ENCODE data around the gene DDX10. TPM values are rescaled to one million over a fixed set of nuclear protein-coding genes. Genes with fewer than 3 reads are reported as not detected.

Gene DDX10
- total RNA-seq, 2 experiments from 2014 or later: 15.0 to 15.4 TPM

- H3K27ac ChIP-seq (ENCODE audit: low read depth in 1 of 2, low read length in 2 of 2): no peak overlapping the region
- no peaks in the 10 kb centered on the region for H3K27me3 ChIP-seq (ENCODE audit: control insufficient read depth in 1 of 2, insufficient read depth in 2 of 2, low read length in 2 of 2)
- Mint-ChIP-seq H3K9me3 (peaks cover 8% of the 10 kb centered on the region), H3K4me3 (no peak overlapping the region), H3K27me3 (no peaks in the 10 kb centered on the region), H3K27ac (no peak overlapping the region), H3K4me1 (ENCODE audit: low read depth) (no peaks in the 10 kb centered on the region), H3K36me3 (ENCODE audit: low read depth) (peaks cover 62% of the 10 kb centered on the region)
- ATAC-seq (ENCODE audit: poor library complexity) (no peak), DNase-seq (no peak)
- TF ChIP-seq CTCF (IDR thresholded peaks at IDR 0.05): no peak
- no peaks in the 10 kb centered on the region for H3K9me3 ChIP-seq (ENCODE audit: control insufficient read depth in 1 of 2, insufficient read depth in 1 of 2, low read length in 2 of 2)
- intact Hi-C loops (cut with DNase I, micrococcal nuclease): no loop called here
- H3K36me3 ChIP-seq (ENCODE audit: insufficient read depth, low read length): peaks cover 2% of the 10 kb centered on the region
- H3K4me3 ChIP-seq (ENCODE audit: low read length): no peak overlapping the region
- ChIA-PET CTCF (no interaction called here), POLR2A (no interaction called here)
- no peaks in the 10 kb centered on the region for H3K4me1 ChIP-seq (ENCODE audit: insufficient read depth, low read length)
Measured at GRCh38 chr11:108943853-108944252, 279.0 kb downstream of the DDX10 start.

- ATAC-seq (ENCODE audit: poor library complexity) (no peak), DNase-seq (no peak)
- POLR2A ChIA-PET: no interaction called here
- no peaks in the 10 kb centered on the region for H3K27me3 ChIP-seq (ENCODE audit: control insufficient read depth in 1 of 2, insufficient read depth in 2 of 2, low read length in 2 of 2)
- Mint-ChIP-seq H3K4me3 (no peak overlapping the region), H3K4me1 (ENCODE audit: low read depth) (no peaks in the 10 kb centered on the region), H3K27me3 (no peaks in the 10 kb centered on the region), H3K27ac (no peak overlapping the region), H3K36me3 (ENCODE audit: low read depth) (peaks cover 59% of the 10 kb centered on the region), H3K9me3 (peaks cover 8% of the 10 kb centered on the region)
- no peak overlapping the region for H3K27ac ChIP-seq (ENCODE audit: low read depth in 1 of 2, low read length in 2 of 2)
- peaks cover 2% of the 10 kb centered on the region for H3K36me3 ChIP-seq (ENCODE audit: insufficient read depth, low read length)
- no peaks in the 10 kb centered on the region for H3K4me1 ChIP-seq (ENCODE audit: insufficient read depth, low read length)
- TF ChIP-seq CTCF (IDR thresholded peaks at IDR 0.05): no peak
- no peaks in the 10 kb centered on the region for H3K9me3 ChIP-seq (ENCODE audit: control insufficient read depth in 1 of 2, insufficient read depth in 1 of 2, low read length in 2 of 2)
- H3K4me3 ChIP-seq (ENCODE audit: low read length): no peak overlapping the region
- intact Hi-C loops (cut with DNase I, micrococcal nuclease): no loop called here
- CTCF ChIA-PET: no interaction called here
Measured at GRCh38 chr11:108944471-108945178, 279.8 kb downstream of the DDX10 start.

- DNase-seq: no peak
- Mint-ChIP-seq H3K9me3 (peaks cover 12% of the 10 kb centered on the region), H3K27ac (no peak overlapping the region), H3K36me3 (ENCODE audit: low read depth) (peaks cover 58% of the 10 kb centered on the region), H3K4me3 (no peak overlapping the region), H3K4me1 (ENCODE audit: low read depth) (no peaks in the 10 kb centered on the region), H3K27me3 (no peaks in the 10 kb centered on the region)
- Histone ChIP-seq H3K4me1 (ENCODE audit: insufficient read depth, low read length) (no peaks in the 10 kb centered on the region), H3K27ac (ENCODE audit: low read depth in 1 of 2, low read length in 2 of 2) (no peak overlapping the region), H3K36me3 (ENCODE audit: insufficient read depth, low read length) (peaks cover 2% of the 10 kb centered on the region), H3K27me3 (ENCODE audit: control insufficient read depth in 1 of 2, insufficient read depth in 2 of 2, low read length in 2 of 2) (no peaks in the 10 kb centered on the region), H3K9me3 (ENCODE audit: control insufficient read depth in 1 of 2, insufficient read depth in 1 of 2, low read length in 2 of 2) (no peaks in the 10 kb centered on the region), H3K4me3 (ENCODE audit: low read length) (no peak overlapping the region)
- ChIA-PET POLR2A (no interaction called here), CTCF (no interaction called here)
- TF ChIP-seq CTCF (IDR thresholded peaks at IDR 0.05): no peak
- ATAC-seq (ENCODE audit: poor library complexity): no peak
- intact Hi-C loops (cut with DNase I, micrococcal nuclease): no loop called here
Measured at GRCh38 chr11:108945341-108945740, 280.5 kb downstream of the DDX10 start.

Data from CD4-positive, alpha-beta T cell (primary cell).